Astrocyte of the spinal cord (primary cell): ENCODE results near the gene EEA1.
"Not testable (repeated sequence)": the region's sequence is repeated elsewhere in the genome, so short reads cannot be mapped to it uniquely, and the experiment has no call there.

Source experiments
- DNase-seq: peaks from one replicate; pipeline ENCODE4 v3.0.0; 2011; ENCODE audit warnings: low read depth, low spot score
- H3K4me3 ChIP-seq: 2 replicates; pipeline ENCODE4 v1.5.1; 2011; ENCODE audit warnings: low read depth, mild to moderate bottlenecking, low read length, moderate library complexity
- CTCF ChIP-seq: IDR thresholded peaks from 2 replicates; pipeline ENCODE4 v1.5.1; 2012; ENCODE audit warnings: low read depth, mild to moderate bottlenecking, low read length, inconsistent platforms
- in situ Hi-C: cut with HindIII; loops from 2 replicates; pipeline ENCODE4 v1.10.0; 2017; ENCODE audit warnings: low sequenced_read_pairs

The EEA1 gene

GRCh38 chr12:92810370-92810769 is 118.7 kb downstream of the EEA1 start:
- no peak for TF ChIP-seq CTCF
- no peak overlapping the region for H3K4me3 ChIP-seq
- in situ Hi-C loops = no loop called here
- DNase-seq = no peak

- no peak for DNase-seq
- no peak for TF ChIP-seq CTCF
- in situ Hi-C loops = no loop called here
- H3K4me3 ChIP-seq = no peak overlapping the region
Measured at GRCh38 chr12:92803903-92804302, 125.2 kb downstream of the EEA1 start.

- H3K4me3 ChIP-seq = no peak overlapping the region
- TF ChIP-seq CTCF = no peak
- no peak for DNase-seq
- in situ Hi-C loops = no loop called here
Measured at GRCh38 chr12:92802906-92803305, 126.2 kb downstream of the EEA1 start.

- DNase-seq = peak; percentile 10
- H3K4me3 ChIP-seq = no peak overlapping the region
- no peak for TF ChIP-seq CTCF
- in situ Hi-C loops = no loop called here
Measured at GRCh38 chr12:92796650-92797049, 132.4 kb downstream of the EEA1 start.

- H3K4me3 ChIP-seq = no peak overlapping the region
- in situ Hi-C loops = no loop called here
- no peak for DNase-seq
- TF ChIP-seq CTCF = no peak
Measured at GRCh38 chr12:92794814-92795213, 134.3 kb downstream of the EEA1 start.

- H3K4me3 ChIP-seq, in situ Hi-C loops, DNase-seq: not testable (repeated sequence)
Measured at GRCh38 chr12:92794356-92794755, 134.7 kb downstream of the EEA1 start.

GRCh38 chr12:92786045-92786444 is 143.1 kb downstream of the EEA1 start:
- in situ Hi-C loops = no loop called here
- DNase-seq = peak; percentile 24
- TF ChIP-seq CTCF = no peak
- no peak overlapping the region for H3K4me3 ChIP-seq
